ENCODE measurements around the gene SSTR1.
"Not testable (repeated sequence)": the region's sequence is repeated elsewhere in the genome, so short reads cannot be mapped to it uniquely, and the experiment has no call there.

The SSTR1 gene, protein sequence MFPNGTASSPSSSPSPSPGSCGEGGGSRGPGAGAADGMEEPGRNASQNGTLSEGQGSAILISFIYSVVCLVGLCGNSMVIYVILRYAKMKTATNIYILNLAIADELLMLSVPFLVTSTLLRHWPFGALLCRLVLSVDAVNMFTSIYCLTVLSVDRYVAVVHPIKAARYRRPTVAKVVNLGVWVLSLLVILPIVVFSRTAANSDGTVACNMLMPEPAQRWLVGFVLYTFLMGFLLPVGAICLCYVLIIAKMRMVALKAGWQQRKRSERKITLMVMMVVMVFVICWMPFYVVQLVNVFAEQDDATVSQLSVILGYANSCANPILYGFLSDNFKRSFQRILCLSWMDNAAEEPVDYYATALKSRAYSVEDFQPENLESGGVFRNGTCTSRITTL

DNA sequence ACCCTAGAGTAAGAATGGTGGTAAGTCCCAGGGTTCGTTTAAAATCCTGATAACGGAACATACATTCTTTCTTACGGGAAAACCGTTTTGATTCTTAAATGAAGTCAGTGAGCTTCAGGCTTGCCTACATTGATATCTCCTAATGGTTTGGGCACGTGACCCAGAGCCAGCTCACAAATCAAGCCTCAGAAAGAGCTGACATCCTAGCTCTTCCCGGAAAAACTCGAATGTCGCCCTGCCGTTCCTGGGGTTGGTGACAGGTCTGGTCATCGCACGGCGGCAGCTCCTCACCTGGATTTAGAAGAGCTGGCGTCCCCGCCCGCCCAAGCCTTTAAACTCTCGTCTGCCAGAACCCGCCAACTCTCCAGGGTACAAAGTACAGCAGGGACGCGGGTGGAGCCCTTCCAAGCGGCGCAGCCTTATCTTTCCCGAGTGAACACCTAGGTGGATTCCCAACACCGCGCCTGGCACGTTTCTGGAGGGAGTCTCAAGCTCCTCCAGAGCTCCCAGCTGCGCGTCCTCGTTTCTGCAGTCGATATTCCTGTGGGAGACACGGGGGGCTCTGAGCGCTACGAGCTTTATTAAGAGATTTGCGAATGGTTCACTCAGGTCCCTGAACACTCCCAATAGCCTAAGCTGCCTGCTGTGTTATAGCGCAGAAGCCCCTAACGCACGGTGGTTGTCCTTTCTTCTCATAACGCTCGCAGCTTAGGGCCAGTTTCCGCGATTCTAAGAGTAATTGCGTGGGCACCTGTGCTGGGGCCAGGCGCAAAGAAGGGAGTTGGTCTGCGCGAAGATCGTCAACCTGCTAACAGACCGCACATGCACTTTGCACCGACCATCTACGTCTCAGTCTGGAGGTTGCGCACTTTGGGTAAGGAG lies at the start of gene SSTR1:
SSTR1 (plus strand) TSS at position 169 of the 882 bp plus-strand sequence. CDS start 1,486 bp downstream, outside the sequence.
- DNase-seq: no peak

DNA sequence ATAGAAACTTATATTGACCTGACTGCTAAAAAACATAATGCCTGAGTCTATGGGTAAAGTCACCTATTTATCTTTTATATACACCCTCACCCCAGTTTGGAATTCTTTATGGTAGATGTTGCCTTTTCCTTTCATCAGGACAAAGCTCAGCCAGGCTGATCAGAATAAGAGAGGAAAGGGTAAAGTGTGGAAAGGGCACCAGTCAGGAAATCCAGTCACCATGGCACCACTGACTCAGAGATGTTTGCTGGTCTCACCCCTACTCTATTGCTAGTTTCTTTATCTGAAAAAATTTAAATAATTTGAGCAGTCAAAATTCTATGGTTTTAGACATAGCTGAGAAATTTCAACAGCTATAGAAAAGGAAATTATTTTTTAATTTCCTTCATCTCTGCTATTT lies 49.2 kb upstream of the SSTR1 start:
- no peak for DNase-seq

DNA sequence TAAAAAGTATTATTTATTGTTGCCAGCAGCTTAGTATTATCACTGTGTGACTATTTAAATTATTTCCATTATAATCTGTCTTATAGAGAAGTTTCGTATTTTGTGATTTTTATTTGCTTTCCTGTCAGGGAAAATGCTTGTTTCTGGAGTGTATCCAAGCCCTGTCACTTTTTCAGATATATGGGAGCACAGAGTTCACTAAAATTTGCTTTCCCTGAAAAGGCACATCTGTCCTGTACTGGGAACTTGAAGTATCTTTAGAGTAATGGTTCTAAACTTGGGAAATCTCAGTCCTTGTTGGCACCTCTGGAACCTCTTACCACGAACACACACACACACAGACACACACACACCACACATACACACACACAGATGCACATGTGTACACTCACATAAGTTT lies 39.3 kb upstream of the SSTR1 start:
- no peak for DNase-seq

DNA sequence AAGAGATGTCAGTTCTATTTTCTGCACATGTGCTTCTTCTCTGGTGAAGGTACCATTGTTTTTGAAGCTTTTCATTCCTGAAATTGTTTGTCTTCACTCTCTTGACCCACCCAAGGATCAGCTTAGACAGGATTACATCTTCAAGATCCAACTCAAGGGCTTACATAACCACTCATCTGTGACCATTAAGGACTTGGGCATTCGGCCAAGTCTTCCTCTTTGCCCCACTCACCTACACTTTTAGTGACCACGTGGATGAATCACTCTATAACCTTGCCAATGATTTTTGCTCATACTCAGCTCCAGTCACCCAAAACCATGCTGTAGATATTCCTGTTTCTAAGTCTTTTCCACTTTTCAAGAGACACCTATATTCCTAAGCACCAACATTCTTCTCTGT lies 36.5 kb upstream of the SSTR1 start:
- no peak for DNase-seq

DNA sequence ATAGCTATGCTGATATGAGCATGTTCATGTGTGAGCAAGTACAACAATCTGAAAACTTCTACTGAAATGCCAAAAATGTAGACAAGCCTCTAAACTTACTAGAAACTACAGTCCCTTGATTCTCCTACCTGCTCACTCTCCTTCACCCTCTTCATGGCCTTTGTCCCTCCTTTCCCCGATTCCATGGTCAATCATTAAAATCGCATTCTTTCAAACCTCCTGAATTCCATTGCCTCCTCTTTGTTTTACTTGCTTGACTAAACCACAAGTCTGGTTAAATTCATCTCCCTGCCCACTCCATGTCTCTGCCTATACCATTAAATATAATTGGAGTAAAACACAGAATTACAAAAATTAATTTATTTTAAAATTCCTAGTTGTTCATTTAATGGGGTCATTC lies 33.0 kb upstream of the SSTR1 start:
- no peak for DNase-seq

DNA sequence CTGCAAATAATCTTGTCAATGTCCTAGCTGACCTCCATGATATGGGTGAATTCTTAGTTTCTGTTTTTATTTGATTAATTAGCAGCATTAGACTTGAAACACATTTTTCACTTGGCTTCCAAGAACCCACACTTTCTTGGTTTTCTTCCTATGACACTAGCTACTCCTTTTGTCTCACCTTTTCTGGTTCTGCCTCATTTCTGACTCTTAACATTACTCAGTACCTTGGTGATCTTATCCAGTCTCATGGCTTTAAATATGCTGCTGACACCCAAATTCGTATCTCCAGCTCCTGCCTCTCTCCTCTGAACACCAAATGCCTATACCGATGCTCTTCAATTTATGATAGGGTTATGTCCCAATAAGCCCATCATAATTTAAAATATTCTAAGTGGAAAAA lies 32.0 kb upstream of the SSTR1 start:
- DNase-seq: no peak

DNA sequence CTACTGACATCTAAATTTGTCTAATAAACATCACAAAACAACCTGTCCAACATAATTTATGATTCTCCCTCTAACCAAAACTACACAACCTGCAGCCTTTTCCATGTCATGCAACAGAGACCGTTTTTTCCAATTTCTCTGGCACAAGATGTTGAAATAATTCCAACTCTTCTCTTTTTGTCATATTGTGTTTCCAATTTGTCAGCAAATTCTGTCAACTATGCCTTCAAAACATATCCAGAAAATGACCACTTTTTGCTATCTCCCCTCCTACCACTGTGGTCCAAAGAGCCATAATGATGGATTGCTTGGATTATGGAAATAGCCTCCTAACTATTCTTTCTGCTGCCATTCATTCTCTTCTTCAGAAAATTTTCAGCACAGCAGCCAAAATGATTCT lies 31.3 kb upstream of the SSTR1 start:
- no peak for DNase-seq

DNA sequence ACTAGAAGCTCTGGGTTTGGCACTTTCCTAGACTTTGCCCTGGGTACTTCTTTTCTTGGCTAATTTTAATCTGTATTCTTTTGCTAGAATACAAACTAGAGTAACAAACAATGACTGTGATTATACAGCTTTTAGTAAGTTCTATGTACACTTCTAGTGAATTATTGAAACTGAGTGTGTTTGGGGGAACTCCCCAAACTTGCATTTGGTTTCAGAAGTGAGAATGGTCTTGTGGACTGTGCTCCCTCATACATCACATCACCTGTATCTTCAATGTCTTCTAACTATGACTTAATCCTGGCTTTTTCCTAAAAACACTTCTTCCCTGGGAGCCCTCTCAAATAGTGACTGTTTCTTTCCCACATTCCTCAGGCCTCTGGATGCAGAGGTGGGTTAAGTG lies 23.6 kb upstream of the SSTR1 start:
- no peak for DNase-seq

DNA sequence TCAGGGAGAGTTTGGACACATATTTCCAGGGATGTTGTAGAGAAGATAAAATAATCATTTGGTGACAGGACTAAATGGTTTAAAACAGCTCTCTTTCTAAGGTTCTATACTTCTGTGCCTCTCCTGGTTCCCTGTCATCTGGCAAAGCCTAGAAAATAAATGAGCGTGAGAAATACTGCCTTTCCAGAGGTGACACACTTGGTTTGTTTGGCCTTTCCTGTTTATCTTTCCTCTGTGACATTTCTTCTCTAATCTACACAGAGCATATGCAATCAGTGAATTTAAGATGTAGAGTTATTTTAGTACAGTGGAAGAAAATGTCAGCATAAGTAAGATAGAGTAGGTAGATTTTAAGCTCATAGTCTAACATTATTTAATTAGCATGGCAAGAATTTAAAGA lies 22.0 kb upstream of the SSTR1 start:
- DNase-seq: no peak

DNA sequence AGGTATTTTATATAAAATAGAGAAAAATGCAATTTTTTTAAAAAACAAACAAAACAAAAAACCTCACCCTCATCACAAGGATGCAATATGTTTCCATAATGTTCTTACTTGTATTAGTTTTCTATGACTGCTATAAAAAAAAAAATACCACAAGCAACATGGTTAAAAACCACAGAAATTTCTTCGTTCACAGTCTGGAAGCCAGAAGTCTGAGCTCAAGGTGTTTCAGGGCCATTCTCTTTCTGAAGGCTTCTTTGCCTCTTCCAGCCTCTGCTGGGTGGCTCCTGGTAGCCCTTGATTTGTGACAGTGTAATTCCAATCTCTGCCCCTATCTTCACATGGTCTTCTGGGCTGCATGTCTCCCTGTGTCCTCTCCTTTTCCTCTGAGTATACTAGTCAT lies 21.5 kb upstream of the SSTR1 start:
- no peak for DNase-seq

DNA sequence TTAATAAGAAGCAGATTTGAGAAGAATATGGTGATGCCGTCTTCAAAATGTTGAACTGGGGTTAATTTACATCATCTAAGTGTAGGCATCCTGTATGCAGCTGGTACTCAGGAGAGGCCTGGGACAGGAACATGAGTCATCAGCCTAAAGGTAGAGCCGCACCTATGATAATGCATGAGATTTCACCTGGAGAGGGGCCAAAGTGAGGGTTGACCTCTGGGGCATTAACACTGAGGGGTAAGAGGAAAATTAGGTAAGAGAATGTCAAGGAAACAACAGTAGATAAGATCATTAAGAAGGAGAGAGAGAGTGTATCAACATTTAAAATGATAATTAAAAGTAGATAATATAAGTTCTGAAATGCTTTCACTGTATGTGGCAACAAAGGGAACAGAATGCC lies 20.2 kb upstream of the SSTR1 start:
- no peak for DNase-seq

DNA sequence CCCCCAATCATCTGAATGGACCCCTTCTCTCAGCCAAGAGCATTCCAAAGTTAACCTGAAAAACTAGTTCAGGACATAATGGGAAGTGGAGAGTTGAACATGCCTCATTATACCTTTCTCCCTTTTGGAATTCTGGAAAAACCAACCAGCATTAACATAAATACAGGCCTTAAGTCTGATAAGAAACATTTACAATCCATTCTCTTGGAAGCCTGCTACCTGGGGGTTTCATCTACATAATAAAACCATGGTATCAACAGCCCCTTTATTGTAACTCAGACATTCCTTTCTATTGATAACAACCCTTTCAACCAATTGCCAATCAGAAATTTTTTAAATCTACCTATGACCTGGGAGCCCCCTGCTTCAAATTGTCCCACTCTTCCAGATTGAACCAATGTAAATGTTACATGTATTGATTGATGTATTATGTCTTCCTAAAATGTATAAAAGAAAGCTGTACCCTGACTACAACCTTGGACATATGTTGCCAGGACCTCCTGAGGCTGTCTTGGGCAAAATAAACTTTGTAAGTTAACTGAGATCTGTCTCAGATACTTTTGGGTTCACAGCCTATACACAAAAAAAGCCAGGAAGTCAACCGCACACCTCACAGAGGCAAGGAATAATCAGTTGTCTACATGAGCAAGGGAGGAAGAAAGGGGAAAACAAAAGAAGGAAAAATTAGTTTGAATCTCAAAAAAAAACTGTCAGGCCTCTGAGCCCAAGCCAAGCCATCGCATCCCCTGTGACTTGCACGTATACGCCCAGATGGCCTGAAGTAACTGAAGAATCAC lies 17.6 kb upstream of the SSTR1 start:
- DNase-seq: no peak

DNA sequence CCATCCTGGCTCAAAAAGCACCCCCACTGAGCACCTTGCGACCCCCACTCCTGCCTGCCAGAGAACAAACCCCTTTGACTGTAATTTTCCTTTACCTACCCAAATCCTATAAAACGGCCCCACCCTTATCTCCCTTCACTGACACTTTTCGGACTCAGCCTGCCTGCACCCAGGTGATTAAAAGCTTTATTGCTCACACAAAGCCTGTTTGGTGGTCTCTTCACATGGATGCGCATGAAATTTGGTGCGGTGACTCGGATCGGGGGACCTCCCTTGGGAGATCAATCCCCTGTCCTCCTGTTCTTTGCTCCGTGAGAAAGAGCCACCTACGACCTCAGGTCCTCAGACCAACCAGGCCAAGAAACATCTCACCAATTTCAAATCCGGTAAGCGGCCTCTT lies 16.9 kb upstream of the SSTR1 start:
- DNase-seq: not testable (repeated sequence)

DNA sequence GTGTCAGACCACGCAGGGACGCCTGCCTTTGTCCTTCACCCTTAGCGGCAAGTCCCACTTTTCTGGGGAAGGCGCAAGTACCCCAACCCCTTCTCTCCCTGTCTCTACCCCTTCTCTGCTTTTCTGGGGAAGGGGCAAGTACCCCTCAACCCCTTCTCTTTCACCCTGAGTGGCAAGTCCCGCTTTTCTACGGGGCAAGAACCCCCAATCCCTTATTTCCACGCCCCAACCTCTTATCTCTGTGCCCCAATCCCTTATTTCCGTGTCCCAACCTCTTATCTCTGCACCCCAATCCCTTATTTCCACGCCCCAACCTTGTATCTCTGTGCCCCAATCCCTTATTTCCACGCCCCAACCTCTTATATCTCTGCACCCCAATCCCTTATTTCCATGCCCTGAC lies 16.2 kb upstream of the SSTR1 start:
- not testable (repeated sequence) for DNase-seq

DNA sequence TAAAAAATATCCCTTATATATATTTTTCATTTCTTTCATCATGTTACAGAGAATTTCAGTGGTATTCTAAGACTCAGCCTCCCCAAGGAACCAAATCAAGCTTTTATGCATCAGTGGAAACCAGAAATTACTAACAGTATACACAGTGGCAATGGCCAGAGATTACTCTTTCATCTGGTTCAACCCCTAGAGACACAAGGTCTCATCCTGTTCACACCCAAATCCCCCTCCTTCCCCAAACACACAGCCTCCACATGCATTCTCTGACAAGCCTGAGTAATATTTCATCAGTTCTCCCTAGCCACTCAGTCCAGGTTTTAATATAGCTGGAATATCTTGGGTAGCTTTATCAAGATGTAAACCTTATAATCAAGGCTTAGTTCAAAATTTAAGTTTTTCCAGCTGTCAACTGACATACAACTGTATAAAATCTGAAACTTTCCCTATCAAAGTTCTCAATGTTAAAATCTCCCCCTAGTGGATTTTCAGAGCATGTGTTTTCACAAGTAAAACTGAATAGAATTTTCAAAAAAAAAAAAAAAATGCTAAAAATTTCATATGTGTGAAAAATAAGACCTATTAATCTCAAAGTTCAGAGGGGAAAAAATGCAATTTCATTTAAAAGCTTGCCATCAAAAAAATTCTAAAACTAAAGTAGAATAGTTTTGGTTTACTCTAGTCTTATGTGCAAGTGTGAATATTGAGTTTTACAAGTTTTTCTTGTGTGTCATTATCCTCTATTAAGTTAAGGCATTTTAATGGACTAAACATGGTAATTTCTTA lies 10.5 kb upstream of the SSTR1 start:
- DNase-seq: peak in 1 of 2 donors; percentile 1

DNA sequence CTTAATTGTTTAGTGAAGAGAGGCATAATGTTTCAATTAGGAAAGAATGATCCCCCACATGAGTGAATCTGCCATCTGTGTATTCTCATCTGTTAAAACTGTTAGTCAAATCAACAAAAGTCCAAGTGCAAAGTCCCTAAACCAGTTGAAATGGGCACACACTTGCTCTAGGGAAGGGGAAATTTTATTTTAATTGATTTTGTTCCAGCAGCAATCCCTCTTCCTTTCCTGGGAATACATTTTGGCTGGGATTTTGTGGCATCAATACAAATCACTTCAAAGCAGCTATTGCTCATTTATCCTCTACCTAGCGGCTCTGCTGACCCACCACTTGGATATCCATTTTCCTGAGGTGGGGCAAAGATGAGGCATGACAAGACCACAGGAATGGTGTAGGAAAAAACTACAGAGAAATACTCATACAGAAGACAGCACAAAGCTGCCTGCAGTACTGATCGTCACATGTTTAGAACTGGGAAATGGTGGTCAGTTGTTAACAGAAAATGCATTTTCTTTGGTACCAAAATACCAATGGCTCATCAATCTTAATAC lies 9.8 kb upstream of the SSTR1 start:
- DNase-seq: no peak

DNA sequence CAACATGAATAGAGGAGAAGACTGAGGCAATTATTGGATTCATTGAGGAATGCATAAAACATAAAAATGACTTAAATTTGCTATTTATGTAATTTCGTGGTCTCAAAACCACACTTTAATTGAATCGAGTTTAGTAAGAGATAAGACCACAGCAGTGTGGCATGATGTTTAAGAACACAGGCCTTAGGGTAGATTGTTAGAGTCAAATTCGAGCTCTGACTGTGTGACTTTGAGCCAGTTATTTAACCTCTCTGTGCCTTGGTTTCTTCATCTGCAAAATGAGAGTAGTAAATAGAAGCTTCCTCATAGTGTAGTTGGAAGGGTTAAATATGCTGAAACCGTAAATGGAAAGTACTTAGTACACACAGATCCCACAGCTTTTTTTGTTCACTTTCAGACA lies 9.3 kb upstream of the SSTR1 start:
- no peak for DNase-seq

DNA sequence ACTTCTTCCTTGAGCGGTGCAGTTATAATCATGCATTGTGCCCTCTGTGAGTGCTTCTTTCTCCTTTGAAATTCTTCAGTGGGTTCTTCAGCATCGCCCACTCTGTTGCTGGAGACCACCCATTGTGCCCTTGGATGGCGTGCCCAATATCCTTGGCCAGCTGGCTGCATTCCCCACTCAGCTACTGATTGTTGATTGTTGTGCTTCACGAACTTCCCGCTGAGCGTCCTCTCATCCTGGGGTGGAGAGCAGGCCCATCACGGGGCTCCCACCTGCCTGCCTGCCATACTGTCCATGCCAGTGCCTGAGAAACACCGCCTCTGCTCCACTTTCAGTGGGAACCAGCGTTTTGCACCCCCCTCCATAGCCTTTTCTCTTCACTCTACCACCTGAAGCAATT lies 8.6 kb upstream of the SSTR1 start:
- DNase-seq: no peak

DNA sequence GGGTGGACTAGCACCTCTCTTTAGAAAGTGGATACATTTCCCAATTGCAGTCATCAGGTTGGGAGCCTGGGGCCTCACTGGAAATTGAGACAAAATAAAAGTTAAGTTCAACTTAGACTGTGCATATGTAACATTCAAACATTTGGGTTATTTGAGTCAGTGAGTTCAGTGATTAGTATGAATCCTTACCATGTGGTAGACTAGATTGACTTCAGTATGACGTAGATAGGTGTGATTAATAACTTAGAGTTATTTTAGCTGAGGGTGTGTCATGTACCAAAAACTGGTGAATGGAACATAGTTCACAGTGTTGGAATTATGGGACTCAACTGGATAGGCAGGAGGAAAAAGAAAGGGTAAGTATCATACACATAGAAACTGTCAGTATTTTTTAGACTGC lies 8.0 kb upstream of the SSTR1 start:
- DNase-seq: no peak

DNA sequence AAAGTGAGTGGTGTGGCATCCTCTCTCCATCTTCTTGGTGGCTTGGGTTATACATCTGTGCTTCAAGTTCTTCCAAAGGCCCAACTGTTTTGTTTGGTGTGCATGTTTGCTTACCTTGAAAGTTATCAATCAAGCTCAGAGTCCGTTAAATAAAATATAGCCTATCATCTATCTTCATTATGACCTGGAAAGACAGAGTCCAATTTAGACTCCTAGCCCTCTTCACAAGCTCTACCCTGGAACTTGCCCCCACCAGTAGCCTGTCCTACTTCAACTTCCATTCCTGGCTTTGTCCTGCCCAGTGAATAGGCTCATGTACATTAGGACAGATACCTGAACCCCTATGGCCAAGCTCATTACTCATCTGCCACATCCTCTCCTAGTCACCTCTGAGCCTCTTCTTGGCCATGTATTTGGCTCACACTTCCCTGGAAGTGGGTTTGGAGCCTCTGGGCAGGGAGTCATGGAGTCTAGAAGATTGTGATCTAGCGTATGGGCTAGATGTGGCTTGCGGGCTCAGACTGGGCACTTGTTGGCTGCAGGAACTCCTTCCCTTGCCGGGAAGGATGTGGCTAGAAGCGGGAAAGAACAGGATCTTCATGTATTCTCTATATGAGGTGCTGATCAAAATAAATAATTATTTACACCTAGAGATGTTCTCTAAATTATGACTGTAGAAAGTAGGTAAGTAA lies 6.4 kb upstream of the SSTR1 start:
- no peak for DNase-seq

DNA sequence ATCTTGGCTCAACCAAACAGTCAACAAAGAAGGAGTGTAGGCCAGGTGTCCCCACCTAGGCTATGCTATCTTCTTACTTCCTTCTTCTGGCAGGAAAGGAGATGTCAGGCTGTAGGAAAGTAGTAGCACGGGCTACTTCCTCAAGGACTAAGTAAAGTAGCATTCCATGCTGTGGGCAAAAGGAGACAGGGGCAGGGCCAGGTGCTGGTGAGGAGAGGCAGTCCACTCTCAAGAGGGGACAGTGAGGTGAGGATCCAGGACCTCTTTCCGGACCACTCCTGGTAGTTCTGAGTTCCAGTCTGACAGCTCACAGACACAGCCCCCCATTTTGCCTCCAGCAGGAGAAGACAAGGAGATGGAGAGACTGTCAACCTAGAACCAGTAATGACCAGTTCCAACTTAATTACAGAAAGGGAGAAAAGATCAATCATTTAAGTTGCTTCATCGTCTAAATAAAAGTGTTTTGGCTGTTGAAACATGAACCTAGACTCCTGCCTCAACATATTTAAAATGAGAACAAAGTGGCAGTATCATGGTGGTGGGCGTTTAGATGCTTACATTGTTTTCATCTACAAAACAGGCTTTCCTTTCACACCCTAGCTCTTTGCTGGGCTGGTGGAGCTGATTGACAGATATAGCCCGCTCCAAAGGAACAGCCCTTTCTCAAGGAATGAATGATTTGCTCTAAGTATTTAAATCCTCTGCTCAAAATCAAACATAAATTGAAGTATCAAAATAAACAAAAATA lies 5.1 kb upstream of the SSTR1 start:
- no peak for DNase-seq

Data from inflammatory macrophage treated with lipopolysaccharide for 1 hour (primary cell).